ENCODE results near the gene TRAPPC5.

DNA sequence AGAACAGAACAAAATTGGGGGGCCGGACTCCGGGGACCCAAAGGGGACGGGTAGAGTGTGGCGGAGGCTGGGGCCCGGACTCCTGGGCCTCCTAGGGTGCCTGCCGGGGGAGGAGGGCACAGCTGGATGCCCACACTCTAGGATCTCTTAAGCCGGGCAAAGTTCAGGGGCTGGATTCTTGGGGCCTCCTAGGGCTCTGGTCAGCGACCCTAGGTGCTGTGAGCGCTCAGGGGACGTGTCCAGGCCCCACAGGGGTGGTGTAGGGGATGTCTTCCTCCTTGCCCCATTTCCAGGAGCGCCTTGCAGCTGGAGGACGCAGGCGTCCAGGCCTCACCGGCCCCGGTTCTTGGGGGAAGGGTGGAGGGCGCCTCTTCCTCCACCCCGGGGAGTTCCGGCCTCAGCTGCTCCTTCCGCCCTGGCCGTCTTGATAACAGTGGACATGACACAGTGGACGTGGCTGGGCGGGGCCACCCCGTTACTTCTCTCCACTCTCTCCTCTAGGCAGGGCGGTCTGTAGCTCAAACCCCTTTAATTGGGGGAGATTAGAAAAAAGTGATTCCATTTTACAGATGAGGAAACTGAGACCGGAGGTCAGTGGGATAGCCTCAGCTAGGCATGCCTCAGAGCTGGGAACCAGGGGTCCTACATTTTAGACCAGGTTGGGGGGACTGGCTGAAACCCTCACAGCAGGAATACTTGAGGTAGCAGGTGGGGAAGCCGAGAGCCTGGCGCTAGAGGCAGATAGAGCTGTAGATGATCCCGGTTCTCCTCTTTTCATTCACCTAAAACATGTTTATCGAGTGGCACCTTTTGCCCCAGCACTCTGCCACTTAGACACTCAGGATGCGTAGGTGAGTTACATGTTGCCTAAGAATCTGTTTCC, 43.0 kb upstream of the TRAPPC5 start:
- TF ChIP-seq, protein P1, sequence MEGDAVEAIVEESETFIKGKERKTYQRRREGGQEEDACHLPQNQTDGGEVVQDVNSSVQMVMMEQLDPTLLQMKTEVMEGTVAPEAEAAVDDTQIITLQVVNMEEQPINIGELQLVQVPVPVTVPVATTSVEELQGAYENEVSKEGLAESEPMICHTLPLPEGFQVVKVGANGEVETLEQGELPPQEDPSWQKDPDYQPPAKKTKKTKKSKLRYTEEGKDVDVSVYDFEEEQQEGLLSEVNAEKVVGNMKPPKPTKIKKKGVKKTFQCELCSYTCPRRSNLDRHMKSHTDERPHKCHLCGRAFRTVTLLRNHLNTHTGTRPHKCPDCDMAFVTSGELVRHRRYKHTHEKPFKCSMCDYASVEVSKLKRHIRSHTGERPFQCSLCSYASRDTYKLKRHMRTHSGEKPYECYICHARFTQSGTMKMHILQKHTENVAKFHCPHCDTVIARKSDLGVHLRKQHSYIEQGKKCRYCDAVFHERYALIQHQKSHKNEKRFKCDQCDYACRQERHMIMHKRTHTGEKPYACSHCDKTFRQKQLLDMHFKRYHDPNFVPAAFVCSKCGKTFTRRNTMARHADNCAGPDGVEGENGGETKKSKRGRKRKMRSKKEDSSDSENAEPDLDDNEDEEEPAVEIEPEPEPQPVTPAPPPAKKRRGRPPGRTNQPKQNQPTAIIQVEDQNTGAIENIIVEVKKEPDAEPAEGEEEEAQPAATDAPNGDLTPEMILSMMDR (IDR thresholded peaks at IDR 0.05) = no peak
- TF ChIP-seq POLR2A (IDR thresholded peaks at IDR 0.05) = no peak

Data from thyroid gland (tissue), 4 donors.